GM11168 (cell line): ENCODE results near the gene CLECL1.

Source experiments
- in situ Hi-C: fragments of 300-500 bp; cut with MboI; formaldehyde crosslinking; loops from one replicate; pipeline ENCODE4 v1.12.0; 2022; ENCODE audit warnings: low sequenced_read_pairs; ENCODE audit not compliant: unreplicated experiment

Gene CLECL1

DNA sequence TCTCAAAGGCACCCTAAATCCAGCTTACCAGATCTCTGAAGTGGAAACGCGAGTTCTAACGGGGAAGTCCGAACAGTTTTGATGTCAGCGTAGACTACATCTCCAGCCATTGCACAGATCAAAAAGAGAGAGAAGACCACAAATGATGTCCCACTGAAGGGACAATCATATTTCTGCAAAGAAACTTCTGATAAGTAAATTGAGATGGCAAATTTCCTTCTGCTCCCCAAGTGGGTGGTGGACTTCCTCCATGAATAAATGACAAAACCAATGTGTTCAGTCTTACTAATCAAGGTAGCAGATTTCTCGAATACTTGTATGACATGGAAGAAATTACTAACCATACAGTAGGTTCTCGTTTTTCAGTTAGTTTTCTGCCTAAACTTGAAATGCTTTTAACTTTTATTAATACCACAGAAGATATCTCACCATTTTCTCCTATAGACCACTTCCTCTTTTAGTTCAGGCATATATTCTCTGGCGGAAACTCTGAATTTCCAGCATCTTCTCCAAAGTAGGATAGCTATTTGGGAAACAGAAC lies at the start of gene CLECL1:
Gene CLECL1, minus strand, starts transcription at position 177 of the 541 bp plus-strand sequence.
- in situ Hi-C loops, result no loop called here

- in situ Hi-C loops, result no loop called here
Observed at GRCh38 chr12:9781360-9781759, 48.5 kb upstream of the CLECL1 start.

GRCh38 chr12:9779209-9779608 lies 46.3 kb upstream of the CLECL1 start:
- in situ Hi-C loops, result no loop called here

- in situ Hi-C loops, result no loop called here
Observed at GRCh38 chr12:9776781-9777180, 43.9 kb upstream of the CLECL1 start.

- in situ Hi-C loops, result no loop called here
Observed at GRCh38 chr12:9773216-9773877, 40.5 kb upstream of the CLECL1 start.

DNA sequence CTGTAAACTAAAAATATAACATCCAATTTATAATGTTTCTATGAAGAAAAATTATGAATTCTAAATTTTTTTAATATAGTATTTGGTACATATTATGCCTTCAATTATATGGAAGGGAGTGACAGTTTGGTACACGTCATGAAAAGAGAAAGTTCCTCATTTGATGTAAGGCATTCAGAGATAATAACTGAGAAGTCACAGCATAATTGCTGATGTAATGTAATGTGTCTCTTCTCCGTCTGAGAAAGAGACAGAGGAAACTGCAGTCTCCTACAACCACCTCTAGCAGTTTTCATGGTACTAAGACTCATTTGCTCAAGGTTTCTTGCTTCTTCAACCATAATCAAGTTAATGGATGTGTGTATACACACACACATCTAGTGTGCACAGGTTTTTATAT lies 30.1 kb upstream of the CLECL1 start:
- in situ Hi-C loops, result no loop called here

- in situ Hi-C loops, result no loop called here
Observed at GRCh38 chr12:9762369-9762768, 29.5 kb upstream of the CLECL1 start.

DNA sequence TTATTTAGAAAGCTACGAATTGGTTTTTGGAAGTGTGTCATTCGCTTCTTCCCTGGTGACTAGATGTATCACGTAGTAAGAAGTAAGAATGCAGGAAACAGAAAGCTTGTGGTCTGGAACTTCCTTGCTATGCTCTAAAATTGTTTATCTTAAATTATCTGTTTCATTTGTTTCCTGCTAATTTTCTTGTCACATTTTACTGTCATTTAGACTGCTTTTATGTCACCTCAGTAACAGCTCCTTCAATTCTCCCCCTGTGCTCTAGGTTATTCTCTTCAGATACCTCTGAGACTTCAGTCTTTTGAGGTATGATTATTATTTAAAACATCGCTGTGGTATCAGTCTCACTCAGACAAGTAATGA lies 28.5 kb upstream of the CLECL1 start:
- in situ Hi-C loops, result no loop called here

- in situ Hi-C loops, result no loop called here
Observed at GRCh38 chr12:9760699-9761418, 28.0 kb upstream of the CLECL1 start, which contains the start of gene CD69. CD69 (minus strand) TSS chr12:9760901; CDS start chr12:9760820, 81 bp downstream.

- in situ Hi-C loops, result no loop called here
Observed at GRCh38 chr12:9760120-9760519, 27.2 kb upstream of the CLECL1 start.

GRCh38 chr12:9759694-9760093 lies 26.8 kb upstream of the CLECL1 start:
- in situ Hi-C loops, result no loop called here

GRCh38 chr12:9758119-9758518 lies 25.2 kb upstream of the CLECL1 start:
- in situ Hi-C loops, result no loop called here

DNA sequence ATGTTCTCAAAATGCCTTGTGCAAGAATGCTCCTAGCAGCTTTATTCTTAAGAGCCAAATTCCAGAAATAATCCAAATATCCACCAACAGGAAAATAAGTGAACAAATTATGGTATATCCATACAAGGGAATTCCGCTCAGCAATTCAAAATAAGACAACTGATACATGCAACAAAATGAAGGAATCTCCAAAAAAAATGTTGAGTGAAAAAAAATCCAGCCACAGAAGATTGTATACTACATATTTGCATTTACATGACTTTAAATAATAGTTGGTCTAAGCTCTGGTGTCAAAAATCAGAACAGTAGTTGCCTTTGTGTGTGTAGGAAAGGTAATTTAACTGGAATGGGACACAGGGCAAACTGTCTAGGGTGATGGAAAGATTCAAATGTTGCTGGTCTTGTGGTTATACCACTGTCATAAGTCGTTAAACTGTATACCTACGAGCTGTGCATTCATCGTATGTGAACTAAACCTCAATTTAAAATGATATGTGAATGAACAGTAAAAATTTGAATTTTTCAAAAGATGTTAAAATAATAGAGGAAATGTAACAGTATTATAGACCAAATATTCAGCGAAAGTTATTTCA lies 24.6 kb upstream of the CLECL1 start:
- in situ Hi-C loops, result no loop called here

GRCh38 chr12:9756706-9757105 lies 23.8 kb upstream of the CLECL1 start:
- in situ Hi-C loops, result no loop called here

DNA sequence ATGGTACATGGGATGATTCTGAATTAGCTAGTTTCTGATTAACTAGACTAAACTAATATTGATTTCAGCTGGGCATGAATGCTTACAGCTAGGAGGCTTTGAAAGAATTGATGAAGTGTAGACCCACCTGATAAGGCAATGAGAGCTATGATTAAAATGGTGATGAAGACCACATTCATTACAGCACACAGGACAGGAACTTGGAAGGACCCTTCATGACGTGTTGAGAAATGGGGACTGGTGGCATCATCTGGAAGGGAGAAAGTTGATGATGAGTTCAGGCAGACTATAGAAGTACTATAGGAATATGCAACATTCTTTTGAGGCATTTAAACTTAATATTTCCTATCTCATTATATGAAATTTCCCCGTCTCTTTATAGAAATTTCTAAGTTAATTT lies 23.3 kb upstream of the CLECL1 start:
- in situ Hi-C loops, result no loop called here

- in situ Hi-C loops, result no loop called here
Observed at GRCh38 chr12:9755567-9755966, 22.7 kb upstream of the CLECL1 start.

DNA sequence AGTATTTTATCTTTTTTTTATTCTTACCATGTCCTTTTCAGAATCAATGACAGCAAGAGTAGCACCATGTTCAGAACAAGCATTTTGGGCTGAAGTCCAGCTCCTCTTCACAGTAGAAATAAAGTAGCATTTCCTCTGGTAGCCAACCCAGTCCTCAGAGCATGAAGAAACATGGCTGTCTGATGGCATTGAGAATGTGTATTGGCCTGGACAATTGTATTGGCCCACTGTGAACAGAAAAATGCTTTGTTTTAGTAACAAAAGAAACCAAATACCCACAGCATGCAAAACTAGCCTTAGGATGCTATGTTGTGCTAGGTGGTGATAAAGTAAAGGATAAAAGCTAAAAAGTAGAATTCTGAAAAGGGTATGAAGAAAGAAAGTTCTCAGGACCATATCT lies 22.1 kb upstream of the CLECL1 start:
- in situ Hi-C loops, result no loop called here

GRCh38 chr12:9754099-9754927 lies 21.4 kb upstream of the CLECL1 start:
- in situ Hi-C loops, result loop anchor here (5.0 kb wide), 1 partner anchor 43 kb away; no protein-coding TSS in a partner anchor

DNA sequence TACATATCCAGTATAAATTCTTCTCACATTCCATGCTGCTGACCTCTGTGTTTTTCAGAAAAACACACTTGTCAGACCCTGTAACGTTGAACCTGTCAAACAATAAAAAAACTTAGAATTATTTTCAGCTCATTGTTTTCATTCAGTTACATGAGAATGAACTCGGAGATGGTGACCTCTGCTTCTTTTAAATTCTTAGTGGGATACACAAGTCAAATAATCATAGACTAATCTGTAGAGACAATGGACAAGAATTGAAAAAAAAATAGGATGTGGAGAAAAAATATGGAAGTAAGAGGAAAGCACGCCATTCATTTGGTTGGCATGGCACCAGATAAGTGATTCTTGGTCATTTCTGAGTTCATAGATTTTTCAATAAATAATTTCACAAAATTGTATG lies 20.6 kb upstream of the CLECL1 start:
- in situ Hi-C loops, result loop anchor here (5.0 kb wide), 1 partner anchor 44 kb away; no protein-coding TSS in a partner anchor

- in situ Hi-C loops, result loop anchor here (5.0 kb wide), 1 partner anchor 44 kb away; no protein-coding TSS in a partner anchor
Observed at GRCh38 chr12:9753073-9753472, 20.2 kb upstream of the CLECL1 start.
